HCT116 (cell line): ENCODE measurements around the gene TNNC1. TPM values are rescaled to one million over a fixed set of nuclear protein-coding genes. Genes with fewer than 3 reads are reported as not detected.

ENCODE experiments used
- ATAC-seq: fragments of 200-7000 bp; cut with Tn5 transposase; 2 replicates; pipeline ENCODE4 v1.9.1; 2020; ENCODE audit warnings: mild to moderate bottlenecking, moderate library complexity
- BruUV-seq: library from RNA; stranded (reverse); fragments of 400-500 nt; replicated peaks from 2 replicates; lab custom pipeline; 2021; lab: Mats Ljungman, UMichigan
- CTCF ChIA-PET: fragments of 300-600 bp; sonication (Branson Sonifier 250); formaldehyde crosslinking; loops from one replicate; lab custom pipeline; 2021; ENCODE audit warnings: antibody characterized with exemption; lab: Charles Lee
- POLR2A ChIA-PET: fragments of 300-600, 350-600 bp; sonication (Branson Sonifier 250); formaldehyde crosslinking; loops from one replicate; lab custom pipeline; 2021; ENCODE audit warnings: antibody characterized with exemption; lab: Charles Lee
- RAD21 ChIA-PET, 2 experiments: fragments of 300-600 bp; sonication (Branson Sonifier 250); formaldehyde crosslinking; loops; one replicate each; lab custom pipeline; 2023; ENCODE audit warnings: low total read pairs in 2 of 2; ENCODE audit not compliant: uncharacterized antibody in 2 of 2, unreplicated experiment in 2 of 2, low non-redundant PET in 1 of 2; lab: Charles Lee
- DNase-seq: peaks from one replicate; pipeline ENCODE4 v3.0.0-alpha.2; 2010; ENCODE audit warnings: low read depth, low spot score
- H2AFZ ChIP-seq: fragments of 200-600 bp; shearing (Covaris generic), sonication (generic); 2 replicates; pipeline ENCODE4 v1.6.1; 2017; ENCODE audit warnings: low read depth, mixed run types, mixed read lengths, antibody characterized with exemption, low read length; ENCODE audit not compliant: poor library complexity, severe bottlenecking
- H3K27ac ChIP-seq: 2 replicates; pipeline ENCODE4 v1.5.1; 2012; ENCODE audit warnings: low read depth, low read length
- H3K27me3 ChIP-seq: fragments of 200-600 bp; sonication (generic); 2 replicates; pipeline ENCODE4 v1.6.1; 2016; ENCODE audit warnings: mixed run types, low read length, mixed read lengths; ENCODE audit not compliant: insufficient read depth
- H3K36me3 ChIP-seq, 2 experiments: fragments of 200-500 bp in 1 of 2; fragments of 200-600 bp in 1 of 2; sonication (Bioruptor generic) in 1 of 2; sonication (generic) in 1 of 2; 2 replicates each; pipeline versions ENCODE4 v1.5.1 to v1.6.1; 2014 to 2016; ENCODE audit warnings: low read length in 2 of 2, inconsistent platforms in 1 of 2, mixed read lengths in 1 of 2, mixed run types in 1 of 2; ENCODE audit not compliant: insufficient read depth in 2 of 2, control insufficient read depth in 1 of 2
- H3K4me1 ChIP-seq, 2 experiments: fragments of 200-600 bp in 1 of 2; sonication (generic) in 1 of 2; 2 replicates each; pipeline versions ENCODE4 v1.5.1 to v1.6.1; 2012 to 2017; ENCODE audit warnings: low read length in 2 of 2, inconsistent platforms in 1 of 2, mild to moderate bottlenecking in 1 of 2, mixed read lengths in 1 of 2, mixed run types in 1 of 2, moderate library complexity in 1 of 2; ENCODE audit not compliant: insufficient read depth in 2 of 2, control insufficient read depth in 1 of 2
- H3K4me2 ChIP-seq: fragments of 200-600 bp; sonication (generic); 2 replicates; pipeline ENCODE4 v1.6.1; 2017; ENCODE audit warnings: mixed run types, low read length, mixed read lengths
- H3K4me3 ChIP-seq, 2 experiments: fragments of 200-600 bp in 1 of 2; sonication (generic) in 1 of 2; replicated peaks in 1 of 2; 2 replicates each; pipeline ENCODE4 v1.5.1; 2011 to 2016; ENCODE audit warnings: low read length in 2 of 2, control low read depth in 1 of 2, low read depth in 1 of 2, mild to moderate bottlenecking in 1 of 2, mixed read lengths in 1 of 2, mixed run types in 1 of 2
- H3K79me2 ChIP-seq: fragments of 200-600 bp; sonication (generic); 2 replicates; pipeline ENCODE4 v1.6.1; 2017; ENCODE audit warnings: mild to moderate bottlenecking, mixed run types, low read length, moderate library complexity, mixed read lengths; ENCODE audit not compliant: insufficient read depth
- H3K9ac ChIP-seq: fragments of 200-600 bp; sonication (generic); 2 replicates; pipeline ENCODE4 v1.6.1; 2016; ENCODE audit warnings: low read length, mixed read lengths
- H3K9me2 ChIP-seq: fragments of 200-600 bp; sonication (generic), shearing (Covaris generic); 2 replicates; pipeline ENCODE4 v1.6.1; 2017; ENCODE audit warnings: mixed run types, mild to moderate bottlenecking, moderate library complexity; ENCODE audit not compliant: insufficient read depth
- H3K9me3 ChIP-seq, 2 experiments: fragments of 200-500 bp in 1 of 2; fragments of 200-600 bp in 1 of 2; sonication (Bioruptor generic) in 1 of 2; sonication (generic) in 1 of 2; 2 replicates each; pipeline ENCODE4 v1.6.1; 2014 to 2017; ENCODE audit warnings: low read length in 2 of 2, mixed read lengths in 2 of 2, inconsistent platforms in 1 of 2, low read depth in 1 of 2, mild to moderate bottlenecking in 1 of 2, mixed run types in 1 of 2, moderate library complexity in 1 of 2; ENCODE audit not compliant: control insufficient read depth in 1 of 2, insufficient read depth in 1 of 2
- H4K20me1 ChIP-seq: fragments of 200-600 bp; sonication (generic), shearing (Covaris generic); 2 replicates; pipeline ENCODE4 v1.6.1; 2017; ENCODE audit warnings: mixed run types, mild to moderate bottlenecking, moderate library complexity; ENCODE audit not compliant: insufficient read depth
- CTCF ChIP-seq, 3 experiments: fragments of 200-600 bp in 1 of 3; sonication (generic) in 1 of 3; IDR thresholded peaks in 2 of 3; conservative IDR thresholded peaks in 1 of 3; 2 replicates each; pipeline ENCODE4 v1.5.1; 2012 to 2017; ENCODE audit warnings: low read depth in 2 of 3, low read length in 2 of 3, antibody characterized with exemption in 1 of 3, borderline replicate concordance in 1 of 3, control low read depth in 1 of 3, mild to moderate bottlenecking in 1 of 3, mixed read lengths in 1 of 3, mixed run types in 1 of 3, moderate library complexity in 1 of 3; ENCODE audit not compliant: insufficient read depth in 1 of 3
- ELF1 ChIP-seq: IDR thresholded peaks from 2 replicates; pipeline ENCODE4 v1.6.1; 2012; ENCODE audit warnings: low read depth, borderline replicate concordance
- EZH2 ChIP-seq: fragments of 200-600 bp; sonication (generic); IDR thresholded peaks from 2 replicates; pipeline ENCODE4 v1.6.1; 2017; ENCODE audit warnings: antibody characterized with exemption, mixed run types
- FOSL1 ChIP-seq: IDR thresholded peaks from 2 replicates; pipeline ENCODE4 v1.6.1; 2012; ENCODE audit warnings: low read depth
- REST ChIP-seq: IDR thresholded peaks from 2 replicates; pipeline ENCODE4 v1.6.1; 2012; ENCODE audit warnings: low read depth
- SP1 ChIP-seq: IDR thresholded peaks from 2 replicates; pipeline ENCODE4 v1.6.1; 2012; ENCODE audit warnings: low read depth
- ZFX ChIP-seq: fragments of 450-650 bp; IDR thresholded peaks from 2 replicates; pipeline ENCODE4 v1.6.1; 2017
- ZNF274 ChIP-seq: fragments of 200-500 bp; sonication (Bioruptor generic); IDR thresholded peaks from 2 replicates; pipeline ENCODE4 v1.6.1; 2014; ENCODE audit warnings: mild to moderate bottlenecking, low read depth, low read length, inconsistent platforms
- intact Hi-C: fragments of 100-400 bp; cut with micrococcal nuclease; formaldehyde crosslinking; loops from 2 replicates; pipeline ENCODE4 v1.10.0; 2022
- total RNA-seq: library from RNA; stranded (reverse); gene quantifications from one replicate; pipeline ENCODE4 v1.2.1, GENCODE V29; 2021; ENCODE audit not compliant: unreplicated experiment
- TF ChIP-seq, protein P1 (sequence below): IDR thresholded peaks from 2 replicates; pipeline ENCODE4 v1.6.1; 2011; ENCODE audit warnings: mild to moderate bottlenecking, low read length, moderate library complexity; ENCODE audit not compliant: insufficient replicate concordance; ENCODE audit errors: extremely low read depth

The TNNC1 gene
- total RNA-seq, 1 experiment from 2014 or later = 2.2 TPM

GRCh38 chr3:52438579-52439425 lies 15.0 kb downstream of the TNNC1 start:
- TF ChIP-seq CTCF (IDR thresholded peaks at IDR 0.05 in 2 of 3, conservative IDR thresholded peaks at IDR 0.05 in 1 of 3; ENCODE audit: borderline replicate concordance in 1 of 3, insufficient read depth in 1 of 3, low read depth in 2 of 3, low read length in 2 of 3) (no peak), FOSL1 (no peak), REST (no peak), ZFX (no peak), EZH2 (no peak), ELF1 (no peak), SP1 (no peak), ZNF274 (no peak)
- TF ChIP-seq, protein P1, sequence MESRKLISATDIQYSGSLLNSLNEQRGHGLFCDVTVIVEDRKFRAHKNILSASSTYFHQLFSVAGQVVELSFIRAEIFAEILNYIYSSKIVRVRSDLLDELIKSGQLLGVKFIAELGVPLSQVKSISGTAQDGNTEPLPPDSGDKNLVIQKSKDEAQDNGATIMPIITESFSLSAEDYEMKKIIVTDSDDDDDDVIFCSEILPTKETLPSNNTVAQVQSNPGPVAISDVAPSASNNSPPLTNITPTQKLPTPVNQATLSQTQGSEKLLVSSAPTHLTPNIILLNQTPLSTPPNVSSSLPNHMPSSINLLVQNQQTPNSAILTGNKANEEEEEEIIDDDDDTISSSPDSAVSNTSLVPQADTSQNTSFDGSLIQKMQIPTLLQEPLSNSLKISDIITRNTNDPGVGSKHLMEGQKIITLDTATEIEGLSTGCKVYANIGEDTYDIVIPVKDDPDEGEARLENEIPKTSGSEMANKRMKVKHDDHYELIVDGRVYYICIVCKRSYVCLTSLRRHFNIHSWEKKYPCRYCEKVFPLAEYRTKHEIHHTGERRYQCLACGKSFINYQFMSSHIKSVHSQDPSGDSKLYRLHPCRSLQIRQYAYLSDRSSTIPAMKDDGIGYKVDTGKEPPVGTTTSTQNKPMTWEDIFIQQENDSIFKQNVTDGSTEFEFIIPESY = no peak
- TF ChIP-seq, all 23 proteins: peak for 0
- no peaks in the 10 kb centered on the region for H3K4me1 ChIP-seq
- H3K9ac ChIP-seq = no peak overlapping the region
- ChIA-PET POLR2A (no interaction called here), CTCF (no interaction called here), RAD21 (no interaction called here)
- intact Hi-C loops = no loop called here
- no peaks in the 10 kb centered on the region for H3K27me3 ChIP-seq
- BruUV-seq = no TSS peak
- no peak overlapping the region for H3K27ac ChIP-seq
- no peak overlapping the region for H3K4me2 ChIP-seq
- ATAC-seq = no peak
- no peaks in the 10 kb centered on the region for H3K79me2 ChIP-seq
- H3K9me2 ChIP-seq = no peaks in the 10 kb centered on the region
- DNase-seq = no peak
- H3K4me3 ChIP-seq = no peak overlapping the region
- no peaks in the 10 kb centered on the region for H3K9me3 ChIP-seq
- no peaks in the 10 kb centered on the region for H3K36me3 ChIP-seq
- H2AFZ ChIP-seq = no peak overlapping the region
- no peaks in the 10 kb centered on the region for H4K20me1 ChIP-seq
